ENCODE results near the gene ASCL5.
"Not testable (repeated sequence)": the region's sequence is repeated elsewhere in the genome, so short reads cannot be mapped to it uniquely, and the experiment has no call there.

Gene ASCL5

DNA sequence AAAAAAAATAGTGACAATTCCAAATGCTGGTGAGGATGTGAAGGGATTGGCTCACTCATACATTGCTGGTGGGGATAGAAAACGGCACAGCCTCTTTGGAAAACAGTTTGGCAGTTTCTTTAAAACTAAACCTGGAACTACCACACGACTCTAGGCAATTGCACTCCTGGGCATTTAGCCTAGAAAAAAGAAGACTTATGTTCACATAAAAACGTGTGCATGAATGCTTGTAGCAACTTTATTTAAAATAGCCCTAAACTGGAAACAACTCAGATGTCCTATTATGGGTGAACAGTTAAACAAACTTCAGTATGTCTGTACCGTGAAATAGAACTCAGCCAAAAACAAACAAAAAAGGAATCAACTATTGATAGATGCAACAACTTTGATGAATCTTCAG, 36.7 kb upstream of the ASCL5 start:
- DNase-seq (ENCODE audit: low read depth) = no peak
- TF ChIP-seq CTCF (IDR thresholded peaks at IDR 0.05; ENCODE audit: control insufficient read depth, extremely low read depth, insufficient read depth) = no peak
- H3K4me3 ChIP-seq (ENCODE audit: low read depth, low read length) = no peak overlapping the region

DNA sequence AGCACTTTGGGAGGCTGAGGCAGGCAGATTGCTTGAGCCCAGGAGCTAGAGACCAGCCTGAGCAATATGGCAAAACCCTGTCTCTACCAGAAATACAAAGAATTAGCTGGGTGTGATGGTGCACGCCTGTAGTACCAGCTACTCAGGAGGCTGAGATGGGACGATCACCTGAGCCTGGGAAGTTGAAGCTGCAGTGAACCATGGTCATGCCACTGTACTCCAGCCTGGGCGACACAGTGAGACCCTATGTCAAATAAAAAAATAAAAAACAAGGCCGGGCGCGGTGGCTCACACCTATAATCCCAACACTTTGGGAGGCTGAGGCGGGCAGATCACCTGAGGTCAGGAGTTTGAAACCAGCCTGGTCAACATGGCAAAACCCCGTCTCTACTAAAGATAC, 36.1 kb upstream of the ASCL5 start:
- DNase-seq (ENCODE audit: low read depth); H3K4me3 ChIP-seq (ENCODE audit: low read depth, low read length): not testable (repeated sequence)

DNA sequence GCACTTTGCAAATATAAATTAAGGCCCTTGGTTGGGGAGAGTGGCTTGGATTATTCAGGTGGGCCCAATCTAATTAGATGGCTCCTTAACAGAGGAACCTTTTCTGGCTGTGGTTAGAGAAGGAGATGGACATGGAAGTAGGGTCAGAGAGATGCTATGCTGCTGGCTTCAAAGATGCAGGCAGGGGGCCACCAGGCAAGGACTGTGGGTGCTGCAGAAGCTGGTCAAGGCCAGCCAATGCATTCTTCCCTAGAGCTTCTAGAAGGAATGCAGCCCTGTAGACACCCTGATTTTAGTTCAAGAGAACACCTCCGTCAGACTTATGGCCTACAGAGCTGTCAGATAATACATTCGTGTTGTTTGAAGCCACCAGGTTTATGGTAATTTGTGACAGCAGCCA, 31.0 kb upstream of the ASCL5 start:
- H3K4me3 ChIP-seq (ENCODE audit: low read depth, low read length) = no peak overlapping the region
- no peak for TF ChIP-seq CTCF (IDR thresholded peaks at IDR 0.05; ENCODE audit: control insufficient read depth, extremely low read depth, insufficient read depth)

GRCh38 chr1:201156819-201157218, 29.8 kb upstream of the ASCL5 start:
- TF ChIP-seq CTCF (IDR thresholded peaks at IDR 0.05; ENCODE audit: control insufficient read depth, extremely low read depth, insufficient read depth) = no peak
- DNase-seq (ENCODE audit: low read depth) = no peak
- H3K4me3 ChIP-seq (ENCODE audit: low read depth, low read length) = no peak overlapping the region

More for the DNA sequence above, 31.0 kb upstream of the ASCL5 start:
- no peak for DNase-seq (ENCODE audit: low read depth)

DNA sequence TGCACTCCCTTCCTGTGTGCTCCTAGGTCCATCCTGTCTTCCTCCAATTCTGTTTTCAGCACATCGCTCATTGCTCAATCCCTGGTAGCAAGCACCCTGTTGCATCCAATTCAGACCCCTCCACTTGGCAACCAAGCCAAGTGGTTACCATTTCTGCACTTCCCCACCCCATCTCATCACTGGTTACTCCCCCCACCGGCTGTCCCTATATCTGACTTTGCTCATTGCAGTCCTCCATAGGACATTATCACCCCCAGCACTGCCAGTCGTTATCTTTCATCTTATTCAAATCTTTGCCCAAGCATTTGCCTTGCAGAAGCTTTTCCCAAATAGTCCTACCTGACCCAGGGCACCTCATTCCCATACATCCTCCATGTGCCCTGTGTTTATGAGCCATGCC, 29.4 kb upstream of the ASCL5 start:
- DNase-seq (ENCODE audit: low read depth) = no peak
- H3K4me3 ChIP-seq (ENCODE audit: low read depth, low read length) = no peak overlapping the region
- no peak for TF ChIP-seq CTCF (IDR thresholded peaks at IDR 0.05; ENCODE audit: control insufficient read depth, extremely low read depth, insufficient read depth)

GRCh38 chr1:201155354-201155753, 28.4 kb upstream of the ASCL5 start:
- no peak for TF ChIP-seq CTCF (IDR thresholded peaks at IDR 0.05; ENCODE audit: control insufficient read depth, extremely low read depth, insufficient read depth)
- DNase-seq (ENCODE audit: low read depth) = no peak

DNA sequence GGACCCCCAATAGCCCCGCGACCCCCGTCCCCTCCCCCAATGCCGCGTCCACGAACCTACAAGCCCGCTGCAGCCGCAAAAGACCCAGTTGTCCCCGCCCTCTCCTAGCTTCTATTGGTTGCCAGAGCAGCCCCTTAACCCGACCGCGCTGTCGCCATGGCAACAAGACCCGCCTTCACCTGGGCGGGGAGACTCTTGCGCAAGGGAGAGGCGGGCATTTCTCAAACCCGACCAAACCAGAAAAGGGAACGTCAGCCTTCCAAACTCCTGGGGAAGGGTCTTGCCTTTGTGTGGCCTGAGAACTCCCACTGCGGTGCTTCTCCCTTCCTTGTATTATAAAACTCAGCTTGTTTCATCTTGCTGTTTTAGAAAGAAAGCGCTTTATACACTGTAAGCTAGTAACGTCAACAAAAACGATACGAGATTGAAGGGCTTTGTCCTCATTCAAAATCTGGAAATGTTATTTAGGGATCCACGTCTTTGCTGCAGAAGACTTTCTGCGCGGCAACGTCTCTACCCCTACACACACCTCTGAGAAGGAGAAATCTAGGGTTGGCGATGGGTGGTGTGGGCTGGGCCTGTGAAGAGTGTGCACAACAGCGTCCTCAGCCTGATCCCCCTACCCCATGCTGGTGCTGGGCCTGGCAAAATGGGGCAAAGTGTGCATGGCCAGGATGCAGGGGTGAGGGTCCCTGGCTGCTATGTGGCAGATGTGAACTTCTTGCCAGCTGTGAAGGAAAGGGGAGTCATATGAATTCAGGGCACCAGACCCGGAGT, 27.6 kb upstream of the ASCL5 start, which contains the start of gene TMEM9:
TMEM9 (minus strand) TSS at position 86 of the 777 bp plus-strand sequence. CDS start 551 bp downstream, outside the sequence.
- peak; percentile 81 for DNase-seq (ENCODE audit: low read depth)
- no peak for TF ChIP-seq CTCF (IDR thresholded peaks at IDR 0.05; ENCODE audit: control insufficient read depth, extremely low read depth, insufficient read depth)
- peak within 1 kb of the TSS; percentile 76 for H3K4me3 ChIP-seq (ENCODE audit: low read depth, low read length)

More at GRCh38 chr1:201155354-201155753, 28.4 kb upstream of the ASCL5 start:
- no peak overlapping the region for H3K4me3 ChIP-seq (ENCODE audit: low read depth, low read length)

All from LNCaP clone FGC (cell line).